Fibroblast of upper back skin (primary cell): ENCODE data around the gene OTOF.

Source experiments
- DNase-seq: peaks from one replicate; pipeline ENCODE4 v3.0.0-alpha.2; 2013

OTOF gene

GRCh38 chr2:26444236-26444635 is 33.7 kb downstream of the OTOF start:
- no peak for DNase-seq

GRCh38 chr2:26442707-26443106 is 35.2 kb downstream of the OTOF start:
- no peak for DNase-seq

- DNase-seq = no peak
These were observed 35.6 kb downstream of the OTOF start for GRCh38 chr2:26442301-26442700.

GRCh38 chr2:26438926-26439325 is 39.0 kb downstream of the OTOF start:
- DNase-seq = peak; percentile 45

GRCh38 chr2:26438526-26438925 is 39.4 kb downstream of the OTOF start:
- peak; percentile 68 for DNase-seq

- no peak for DNase-seq
These were observed 42.8 kb downstream of the OTOF start for GRCh38 chr2:26435106-26435505.

GRCh38 chr2:26432859-26433258 is 45.1 kb downstream of the OTOF start:
- DNase-seq = no peak

GRCh38 chr2:26432363-26432762 is 45.6 kb downstream of the OTOF start:
- DNase-seq = no peak

- peak; percentile 20 for DNase-seq
These were observed 47.1 kb downstream of the OTOF start for GRCh38 chr2:26430826-26431225.

- DNase-seq = peak; percentile 13
These were observed 47.9 kb downstream of the OTOF start for GRCh38 chr2:26429779-26430578.

GRCh38 chr2:26428846-26429245 is 49.1 kb downstream of the OTOF start:
- DNase-seq = no peak

GRCh38 chr2:26424221-26424620 is 53.7 kb downstream of the OTOF start:
- DNase-seq = no peak

GRCh38 chr2:26423750-26424149 is 54.2 kb downstream of the OTOF start:
- DNase-seq = no peak

GRCh38 chr2:26422947-26423629 is 54.8 kb downstream of the OTOF start:
- DNase-seq = peak; percentile 6

GRCh38 chr2:26421961-26422360 is 56.0 kb downstream of the OTOF start:
- no peak for DNase-seq

- no peak for DNase-seq
These were observed 63.6 kb downstream of the OTOF start for GRCh38 chr2:26414311-26414710.

- DNase-seq = no peak
These were observed 65.7 kb downstream of the OTOF start for GRCh38 chr2:26412091-26412673.

GRCh38 chr2:26411419-26411818 is 66.5 kb downstream of the OTOF start:
- DNase-seq = no peak

GRCh38 chr2:26410764-26411243 is 67.1 kb downstream of the OTOF start:
- DNase-seq = no peak

- DNase-seq = no peak
These were observed 68.1 kb downstream of the OTOF start for GRCh38 chr2:26409785-26410184.

GRCh38 chr2:26407526-26407925 is 70.4 kb downstream of the OTOF start:
- DNase-seq = no peak
